ENCODE measurements around the gene LYPD5. TPM values are rescaled to one million over a fixed set of nuclear protein-coding genes. Genes with fewer than 3 reads are reported as not detected.

Gene LYPD5
- total and polyA plus RNA-seq, 2 of the 8 experiments (the other 6 are each of a cell fraction or from before 2014, with no cell fraction given), result 0.74 to 4.3 TPM

GRCh38 chr19:43798546-43799409 is 3.5 kb downstream of the LYPD5 start (continued):
- TF ChIP-seq CHD7 (IDR thresholded peaks at IDR 0.05; ENCODE audit: insufficient replicate concordance, low read length) (no peak), KDM4A (IDR thresholded peaks at IDR 0.05; ENCODE audit: low read depth, low read length, severe bottlenecking) (peak; percentile 95), BCL11A (IDR thresholded peaks at IDR 0.05; ENCODE audit: low read depth in 2 of 2, low read length in 2 of 2) (no peak), JUND (IDR thresholded peaks at IDR 0.05; ENCODE audit: low read length) (peak; percentile 74; the same call in 1 of the 2 replicates), SIX5 (IDR thresholded peaks at IDR 0.05; ENCODE audit: low read depth, low read length) (no peak), GABPA (IDR thresholded peaks at IDR 0.05; ENCODE audit: borderline replicate concordance, insufficient read depth, low read length) (no peak), ATF3 (IDR thresholded peaks at IDR 0.05; ENCODE audit: insufficient read depth, low read depth, low read length) (no peak), CBX5 (IDR thresholded peaks at IDR 0.05; ENCODE audit: low read depth, low read length) (no peak)
